ENCODE measurements around the gene PML. TPM values are rescaled to one million over a fixed set of nuclear protein-coding genes. Genes with fewer than 3 reads are reported as not detected.

The PML gene
- polyA plus RNA-seq, 1 of the 3 experiments (the other 2 are of a cell fraction) = 18.4 TPM

DNA sequence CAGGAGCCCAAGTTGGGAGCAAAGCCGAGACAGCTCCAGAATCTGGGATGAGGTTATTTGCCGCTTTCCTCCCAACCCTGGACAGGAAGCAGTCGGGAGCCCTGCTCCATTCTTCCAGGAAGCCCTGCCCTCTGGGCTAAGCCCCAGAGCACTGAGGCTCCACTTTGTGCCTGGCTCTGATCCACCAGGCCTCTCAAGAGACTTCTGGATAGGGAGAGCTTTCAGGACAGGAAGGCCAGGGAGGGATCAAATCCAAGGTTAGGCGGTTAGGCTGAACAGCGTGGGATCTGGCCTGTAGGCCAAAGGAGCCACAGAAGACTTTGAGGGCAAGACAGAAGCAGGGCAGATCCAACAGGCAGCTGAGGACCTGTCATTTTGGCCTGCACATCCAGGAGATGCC lies 3.3 kb upstream of the PML start:
- Histone ChIP-seq H4K20me1 (ENCODE audit: insufficient read depth) (no peaks in the 10 kb centered on the region), H3K9ac (peak overlapping the region; percentile 55; the same call in 1 of the 2 replicates), H3K79me2 (ENCODE audit: insufficient read depth) (peaks cover 24% of the 10 kb centered on the region), H3K4me3 (ENCODE audit: low read depth in 2 of 2, low read length in 1 of 2) (peak overlapping the region; percentile 71 to 83), H3K36me3 (replicated peaks in 1 of 2; ENCODE audit: control insufficient read depth in 1 of 2, insufficient read depth in 2 of 2, low read length in 1 of 2) (no peaks in the 10 kb centered on the region), H3K9me2 (no peaks in the 10 kb centered on the region), H3K9me3 (no peaks in the 10 kb centered on the region), H2AFZ (ENCODE audit: low read depth) (no peak overlapping the region), H3K4me2 (peak overlapping the region; percentile 94), H3F3A (replicated peaks; ENCODE audit: insufficient read depth) (peaks cover 16% of the 10 kb centered on the region), H3K4me1 (ENCODE audit: control insufficient read depth in 1 of 2, insufficient read depth in 2 of 2, low read depth in 1 of 2, low read length in 1 of 2) (peaks cover 36 to 45% of the 10 kb centered on the region in 2 experiments), H3K27ac (ENCODE audit: low read depth in 2 of 2, low read length in 1 of 2) (peak overlapping the region; percentile 20 to 44; a peak in 2 of 4 replicates), H3K27me3 (ENCODE audit: insufficient read depth) (no peaks in the 10 kb centered on the region)
- ChIA-PET POLR2A (no interaction called here), CTCF (interaction anchor here (0.7 to 5.1 kb wide), 7 partner anchors 9 to 33 kb away, joined by 3 to 37 read pairs (median 6); no protein-coding TSS in a partner anchor)
- WGBS (ENCODE audit: low lambda C conversion rate) = 53% methylated on average over 3 of the region's 5 CpGs
- DNase-seq = no peak
- TF ChIP-seq SMC3 (IDR thresholded peaks at IDR 0.05; ENCODE audit: low read depth, low read length) (no peak), JUND (IDR thresholded peaks at IDR 0.05) (no peak), NFIC (IDR thresholded peaks at IDR 0.05; ENCODE audit: borderline replicate concordance) (no peak), MXI1 (IDR thresholded peaks at IDR 0.05; ENCODE audit: low read depth, low read length) (no peak), TAF1 (IDR thresholded peaks at IDR 0.05; ENCODE audit: borderline replicate concordance, low read depth, low read length) (no peak), GATA2 (CRISPR knock-in tag; IDR thresholded peaks at IDR 0.05) (no peak), CTCF (IDR thresholded peaks at IDR 0.05) (no peak), POLR2AphosphoS5 (IDR thresholded peaks at IDR 0.05; ENCODE audit: low read depth, low read length) (no peak), SIN3A (IDR thresholded peaks at IDR 0.05; ENCODE audit: borderline replicate concordance, low read depth, low read length) (no peak), FOXJ3 (CRISPR knock-in tag; IDR thresholded peaks at IDR 0.05) (no peak), IRF3 (IDR thresholded peaks at IDR 0.05; ENCODE audit: low read depth, low read length) (no peak), YY1 (IDR thresholded peaks at IDR 0.05; ENCODE audit: low read depth) (no peak), FOXM1 (IDR thresholded peaks at IDR 0.05; ENCODE audit: low read depth) (no peak), EZH2phosphoT487 (IDR thresholded peaks at IDR 0.05; ENCODE audit: borderline replicate concordance, low read depth) (no peak), USF2 (IDR thresholded peaks at IDR 0.05; ENCODE audit: borderline replicate concordance, low read depth, low read length) (no peak), REST (IDR thresholded peaks at IDR 0.05; ENCODE audit: low read depth, low read length) (no peak), NRF1 (IDR thresholded peaks at IDR 0.05; ENCODE audit: low read depth, low read length) (no peak), TCF12 (IDR thresholded peaks at IDR 0.05) (no peak)
- TF ChIP-seq, protein P1, sequence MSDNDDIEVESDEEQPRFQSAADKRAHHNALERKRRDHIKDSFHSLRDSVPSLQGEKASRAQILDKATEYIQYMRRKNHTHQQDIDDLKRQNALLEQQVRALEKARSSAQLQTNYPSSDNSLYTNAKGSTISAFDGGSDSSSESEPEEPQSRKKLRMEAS (IDR thresholded peaks at IDR 0.05; ENCODE audit: low read depth) = no peak
- TF ChIP-seq, protein P2, sequence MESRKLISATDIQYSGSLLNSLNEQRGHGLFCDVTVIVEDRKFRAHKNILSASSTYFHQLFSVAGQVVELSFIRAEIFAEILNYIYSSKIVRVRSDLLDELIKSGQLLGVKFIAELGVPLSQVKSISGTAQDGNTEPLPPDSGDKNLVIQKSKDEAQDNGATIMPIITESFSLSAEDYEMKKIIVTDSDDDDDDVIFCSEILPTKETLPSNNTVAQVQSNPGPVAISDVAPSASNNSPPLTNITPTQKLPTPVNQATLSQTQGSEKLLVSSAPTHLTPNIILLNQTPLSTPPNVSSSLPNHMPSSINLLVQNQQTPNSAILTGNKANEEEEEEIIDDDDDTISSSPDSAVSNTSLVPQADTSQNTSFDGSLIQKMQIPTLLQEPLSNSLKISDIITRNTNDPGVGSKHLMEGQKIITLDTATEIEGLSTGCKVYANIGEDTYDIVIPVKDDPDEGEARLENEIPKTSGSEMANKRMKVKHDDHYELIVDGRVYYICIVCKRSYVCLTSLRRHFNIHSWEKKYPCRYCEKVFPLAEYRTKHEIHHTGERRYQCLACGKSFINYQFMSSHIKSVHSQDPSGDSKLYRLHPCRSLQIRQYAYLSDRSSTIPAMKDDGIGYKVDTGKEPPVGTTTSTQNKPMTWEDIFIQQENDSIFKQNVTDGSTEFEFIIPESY (IDR thresholded peaks at IDR 0.05; ENCODE audit: borderline replicate concordance, low read depth) = no peak
